ENCODE results near the gene CPNE4. TPM values are rescaled to one million over a fixed set of nuclear protein-coding genes. Genes with fewer than 3 reads are reported as not detected.

Gene CPNE4
- total RNA-seq, 1 donor from 2014 or later, result 2.7 TPM

- Mint-ChIP-seq H3K9me3 (ENCODE audit: unreplicated experiment) (no peaks in the 10 kb centered on the region), H3K36me3 (ENCODE audit: unreplicated experiment) (no peaks in the 10 kb centered on the region), H3K27me3 (ENCODE audit: unreplicated experiment) (no peaks in the 10 kb centered on the region), H3K4me3 (ENCODE audit: unreplicated experiment) (no peak overlapping the region), H3K4me1 (ENCODE audit: low read depth, unreplicated experiment) (no peaks in the 10 kb centered on the region), H3K27ac (ENCODE audit: unreplicated experiment) (no peak overlapping the region)
- DNase-seq, result no peak
- TF ChIP-seq CTCF (IDR thresholded peaks at IDR 0.05; ENCODE audit: partially characterized antibody, unreplicated experiment), result no peak
Observed at GRCh38 chr3:131484496-131485111, 550.2 kb downstream of the CPNE4 start.

Small RNA genes lying within 50 kb of the gene (microRNA-seq; reads per million reads assigned to microRNA genes)
- gene MIR5704 (ENCODE audit: unreplicated experiment), result not detected

Data from glutamatergic neuron (in vitro differentiated cells).